ENCODE data around the gene ASXL1. TPM values are rescaled to one million over a fixed set of nuclear protein-coding genes. Genes with fewer than 3 reads are reported as not detected.

The ASXL1 gene
- total and polyA plus RNA-seq, 2 donors from 2014 or later: 16.2 to 71.1 TPM

DNA sequence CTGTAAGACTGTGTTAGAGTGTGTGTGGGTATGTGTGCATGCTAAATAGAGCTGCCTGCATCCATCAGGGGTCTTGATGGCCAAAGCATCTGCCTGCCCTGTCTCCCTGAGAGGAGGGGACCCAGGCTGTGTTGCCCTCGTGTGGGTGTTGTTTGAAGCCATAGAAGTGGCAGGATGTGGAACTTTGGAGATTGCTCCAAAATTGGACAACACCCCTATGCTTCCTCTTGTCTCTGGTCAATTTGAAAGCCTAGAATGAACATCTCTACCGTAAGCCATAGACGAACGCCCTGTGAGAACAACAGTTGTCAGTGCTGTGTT lies 82.6 kb downstream of the ASXL1 start:
- DNase-seq: no peak
- Histone ChIP-seq H3K27me3 (ENCODE audit: control insufficient read depth, insufficient read depth, low read length) (no peaks in the 10 kb centered on the region), H3K9me3 (ENCODE audit: control insufficient read depth in 2 of 3, insufficient read depth in 1 of 3, low read length in 3 of 3) (no peaks in the 10 kb centered on the region), H3K9ac (ENCODE audit: low read length in 3 of 3) (no peak overlapping the region), H3K4me1 (ENCODE audit: control insufficient read depth in 2 of 3, insufficient read depth in 2 of 3, low read depth in 1 of 3, low read length in 3 of 3) (peaks cover 0 to 12% (median 7%) of the 10 kb centered on the region in 3 donors), H3K4me3 (ENCODE audit: low read length in 3 of 3) (no peak overlapping the region), H3K27ac (ENCODE audit: low read depth in 2 of 2, low read length in 2 of 2) (no peak overlapping the region), H3K36me3 (ENCODE audit: control insufficient read depth in 2 of 3, insufficient read depth in 3 of 3, low read length in 3 of 3) (peaks cover 9 to 26% (median 26%) of the 10 kb centered on the region in 3 donors)
- intact Hi-C loops (cut with DNase I): no loop called here
- TF ChIP-seq, protein P1, sequence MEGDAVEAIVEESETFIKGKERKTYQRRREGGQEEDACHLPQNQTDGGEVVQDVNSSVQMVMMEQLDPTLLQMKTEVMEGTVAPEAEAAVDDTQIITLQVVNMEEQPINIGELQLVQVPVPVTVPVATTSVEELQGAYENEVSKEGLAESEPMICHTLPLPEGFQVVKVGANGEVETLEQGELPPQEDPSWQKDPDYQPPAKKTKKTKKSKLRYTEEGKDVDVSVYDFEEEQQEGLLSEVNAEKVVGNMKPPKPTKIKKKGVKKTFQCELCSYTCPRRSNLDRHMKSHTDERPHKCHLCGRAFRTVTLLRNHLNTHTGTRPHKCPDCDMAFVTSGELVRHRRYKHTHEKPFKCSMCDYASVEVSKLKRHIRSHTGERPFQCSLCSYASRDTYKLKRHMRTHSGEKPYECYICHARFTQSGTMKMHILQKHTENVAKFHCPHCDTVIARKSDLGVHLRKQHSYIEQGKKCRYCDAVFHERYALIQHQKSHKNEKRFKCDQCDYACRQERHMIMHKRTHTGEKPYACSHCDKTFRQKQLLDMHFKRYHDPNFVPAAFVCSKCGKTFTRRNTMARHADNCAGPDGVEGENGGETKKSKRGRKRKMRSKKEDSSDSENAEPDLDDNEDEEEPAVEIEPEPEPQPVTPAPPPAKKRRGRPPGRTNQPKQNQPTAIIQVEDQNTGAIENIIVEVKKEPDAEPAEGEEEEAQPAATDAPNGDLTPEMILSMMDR (IDR thresholded peaks at IDR 0.05; ENCODE audit: borderline replicate concordance, extremely low read depth, insufficient read depth): no peak
- FAIRE-seq: no peak

- intact Hi-C loops (cut with DNase I): no loop called here
- no peaks in the 10 kb centered on the region for H3K27me3 ChIP-seq (ENCODE audit: control insufficient read depth, insufficient read depth, low read length)
- H3K9me3 ChIP-seq (ENCODE audit: control insufficient read depth in 2 of 3, insufficient read depth in 1 of 3, low read length in 3 of 3): no peaks in the 10 kb centered on the region
- DNase-seq (no peak), FAIRE-seq (no peak)
- peaks cover 0 to 14% (median 7%) of the 10 kb centered on the region in 3 donors for H3K4me1 ChIP-seq (ENCODE audit: control insufficient read depth in 2 of 3, insufficient read depth in 2 of 3, low read depth in 1 of 3, low read length in 3 of 3)
- no peak overlapping the region for H3K9ac ChIP-seq (ENCODE audit: low read length in 3 of 3)
- H3K36me3 ChIP-seq (ENCODE audit: control insufficient read depth in 2 of 3, insufficient read depth in 3 of 3, low read length in 3 of 3): peaks cover 9 to 21% (median 17%) of the 10 kb centered on the region in 3 donors
- TF ChIP-seq, protein P1 (IDR thresholded peaks at IDR 0.05; ENCODE audit: borderline replicate concordance, extremely low read depth, insufficient read depth): no peak
- H3K27ac ChIP-seq (ENCODE audit: low read depth in 2 of 2, low read length in 2 of 2): no peak overlapping the region
- H3K4me3 ChIP-seq (ENCODE audit: low read length in 3 of 3): no peak overlapping the region
Measured at GRCh38 chr20:32441638-32442037, 83.5 kb downstream of the ASXL1 start.

DNA sequence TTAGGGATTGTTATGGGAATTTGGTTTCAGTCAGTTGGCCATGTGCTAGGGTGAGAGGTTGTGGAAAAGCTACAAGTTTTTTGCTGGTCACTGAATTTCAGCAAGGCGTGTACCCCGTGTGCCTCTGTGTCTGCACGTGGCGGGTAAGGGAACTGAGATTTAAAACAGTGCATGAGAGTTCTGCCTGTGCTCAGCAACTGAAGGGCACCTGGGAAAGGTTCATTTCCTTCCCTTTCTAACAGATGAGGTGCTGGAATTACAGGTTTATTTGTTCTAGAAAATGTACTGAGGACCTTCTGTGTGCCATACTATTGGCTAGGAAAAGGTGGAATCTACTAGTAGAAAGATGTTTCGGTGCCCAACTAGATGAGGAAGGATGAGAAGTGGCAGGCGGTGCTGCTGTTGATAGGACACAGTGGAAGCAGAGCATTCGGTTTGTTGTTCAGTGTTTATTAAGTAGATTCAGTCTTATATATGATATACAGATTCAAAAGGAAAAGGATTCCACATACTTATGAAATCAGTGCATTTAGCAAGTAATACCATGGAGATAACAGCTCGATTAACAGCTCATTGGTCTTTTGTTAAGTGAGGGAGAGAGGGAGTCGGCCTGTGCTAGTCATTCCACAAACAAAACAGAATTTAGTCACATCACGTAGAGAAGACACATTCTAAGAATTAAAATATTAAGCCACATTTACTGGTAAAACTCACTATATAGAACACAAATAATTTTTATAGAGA lies 84.7 kb downstream of the ASXL1 start:
- FAIRE-seq (no peak), DNase-seq (no peak)
- no peaks in the 10 kb centered on the region for H3K27me3 ChIP-seq (ENCODE audit: control insufficient read depth, insufficient read depth, low read length)
- no peak overlapping the region for H3K9ac ChIP-seq (ENCODE audit: low read length in 3 of 3)
- H3K4me3 ChIP-seq (ENCODE audit: low read length in 3 of 3): no peak overlapping the region
- H3K9me3 ChIP-seq (ENCODE audit: control insufficient read depth in 2 of 3, insufficient read depth in 1 of 3, low read length in 3 of 3): no peaks in the 10 kb centered on the region
- intact Hi-C loops (cut with DNase I): no loop called here
- TF ChIP-seq, protein P1 (IDR thresholded peaks at IDR 0.05; ENCODE audit: borderline replicate concordance, extremely low read depth, insufficient read depth): no peak
- peaks cover 12 to 17% (median 12%) of the 10 kb centered on the region in 3 donors for H3K36me3 ChIP-seq (ENCODE audit: control insufficient read depth in 2 of 3, insufficient read depth in 3 of 3, low read length in 3 of 3)
- peaks cover 0 to 10% (median 7%) of the 10 kb centered on the region in 3 donors for H3K4me1 ChIP-seq (ENCODE audit: control insufficient read depth in 2 of 3, insufficient read depth in 2 of 3, low read depth in 1 of 3, low read length in 3 of 3)
- H3K27ac ChIP-seq (ENCODE audit: low read depth in 2 of 2, low read length in 2 of 2): no peak overlapping the region
